ENCODE data around the gene ARG2. TPM values are rescaled to one million over a fixed set of nuclear protein-coding genes. Genes with fewer than 3 reads are reported as not detected.

The ARG2 gene
- total and polyA plus RNA-seq, 9 of the 15 experiments (the other 6 are each of a cell fraction or from before 2014, with no cell fraction given): 6.2 to 75.0 (median 17.8) TPM

- no peak for TF ChIP-seq PTRF (tag; IDR thresholded peaks at IDR 0.05)
- TF ChIP-seq ZNF23 (CRISPR knock-in tag; IDR thresholded peaks at IDR 0.05): no peak
- TF ChIP-seq L3MBTL2 (IDR thresholded peaks at IDR 0.05): peak; percentile 66; the same call in 1 of the 2 replicates
- no peak for TF ChIP-seq ARNT (IDR thresholded peaks at IDR 0.05)
- no peak for TF ChIP-seq SRSF1 (IDR thresholded peaks at IDR 0.05; ENCODE audit: low read depth, low read length)
- no peak for TF ChIP-seq RNF2 (IDR thresholded peaks at IDR 0.05)
- TF ChIP-seq FOXA3 (CRISPR knock-in tag; conservative IDR thresholded peaks at IDR 0.05 in 1 of 2, IDR thresholded peaks at IDR 0.05 in 1 of 2): no peak
- peak; percentile 74 for TF ChIP-seq ATF1 (CRISPR knock-in tag; IDR thresholded peaks at IDR 0.05)
- peak; percentile 99 for TF ChIP-seq ATF1 (tag; IDR thresholded peaks at IDR 0.05)
- TF ChIP-seq SNAPC5 (CRISPR knock-in tag; IDR thresholded peaks at IDR 0.05): no peak
- peak in 2 of 3 experiments; percentile 34 to 46; a peak in 3 of 6 replicates for TF ChIP-seq CTCF (IDR thresholded peaks at IDR 0.05 in 2 of 3, conservative IDR thresholded peaks at IDR 0.05 in 1 of 3; ENCODE audit: insufficient read depth in 2 of 3, low read depth in 1 of 3, low read length in 3 of 3)
- TF ChIP-seq BACH1 (tag; IDR thresholded peaks at IDR 0.05): no peak
- peak; percentile 68 to 77 for TF ChIP-seq NRF1 (conservative IDR thresholded peaks at IDR 0.05 in 1 of 2, IDR thresholded peaks at IDR 0.05 in 1 of 2)
- TF ChIP-seq DDX20 (tag; IDR thresholded peaks at IDR 0.05; ENCODE audit: low read depth): no peak
- peak; percentile 72 for TF ChIP-seq BHLHE40 (IDR thresholded peaks at IDR 0.05; ENCODE audit: low read length)
- TF ChIP-seq CBX5 (IDR thresholded peaks at IDR 0.05; ENCODE audit: borderline replicate concordance, low read depth): no peak
- TF ChIP-seq KDM1A (IDR thresholded peaks at IDR 0.05): no peak
- no peak for TF ChIP-seq HMG20B (CRISPR knock-in tag; IDR thresholded peaks at IDR 0.05)
- TF ChIP-seq IFI16 (CRISPR knock-in tag; IDR thresholded peaks at IDR 0.05): no peak
- TF ChIP-seq ZNF134 (CRISPR knock-in tag; conservative IDR thresholded peaks at IDR 0.05): no peak
- TF ChIP-seq ZNF695 (CRISPR knock-in tag; IDR thresholded peaks at IDR 0.05): no peak
- no peak for TF ChIP-seq ZNF79 (CRISPR knock-in tag; IDR thresholded peaks at IDR 0.05; ENCODE audit: low read depth)
- TF ChIP-seq USF2 (CRISPR knock-in tag; IDR thresholded peaks at IDR 0.05): no peak
- peak; percentile 52 for TF ChIP-seq EGR1 (conservative IDR thresholded peaks at IDR 0.05)
- no peak for TF ChIP-seq BRF1 (IDR thresholded peaks at IDR 0.05; ENCODE audit: borderline replicate concordance, extremely low read depth, insufficient read length)
- TF ChIP-seq CHD4 (IDR thresholded peaks at IDR 0.05; ENCODE audit: insufficient read depth, insufficient replicate concordance, low read depth, low read length, poor library complexity, severe bottlenecking): no peak
- no peak for TF ChIP-seq XRCC4 (IDR thresholded peaks at IDR 0.05; ENCODE audit: extremely low read depth, insufficient read depth, insufficient read length)
These were observed at the start of gene ARG2 (continued) for GRCh38 chr14:67619446-67620216.
